Endometrial microvascular endothelial cells (primary cell): Measurements from ENCODE around the gene NCBP2L. TPM values are rescaled to one million over a fixed set of nuclear protein-coding genes. Genes with fewer than 3 reads are reported as not detected.
"Not testable (repeated sequence)": the region's sequence is repeated elsewhere in the genome, so short reads cannot be mapped to it uniquely, and the experiment has no call there.

Experiments
- in situ Hi-C: cut with HindIII; loops from 2 replicates; pipeline ENCODE4 v1.10.0; 2017; ENCODE audit warnings: low sequenced_read_pairs, low pct_unique_long_range_greater_than_20kb; ENCODE audit errors: inconsistent ontology term
- total RNA-seq: library from RNA; depleted of rRNA; stranded (reverse); fragments of >200 nt; gene quantifications from one replicate; pipeline ENCODE4 v1.2.3, GENCODE V29; 2015; ENCODE audit errors: inconsistent ontology term

The NCBP2L gene
- total RNA-seq, 1 donor from 2014 or later = not detected

GRCh38 chrX:107776649-107777535 lies 641 bp upstream of the NCBP2L start:
- in situ Hi-C loops = no loop called here

- in situ Hi-C loops = no loop called here
Measured at GRCh38 chrX:107780525-107780924, 3.0 kb downstream of the NCBP2L start.

GRCh38 chrX:107787827-107788226 lies 10.3 kb downstream of the NCBP2L start:
- in situ Hi-C loops = no loop called here

GRCh38 chrX:107804427-107804826 lies 26.9 kb downstream of the NCBP2L start:
- in situ Hi-C loops = no loop called here

- in situ Hi-C loops = no loop called here
Measured at GRCh38 chrX:107805179-107805578, 27.6 kb downstream of the NCBP2L start.

- in situ Hi-C loops = not testable (repeated sequence)
Measured at GRCh38 chrX:107810053-107810452, 32.5 kb downstream of the NCBP2L start.

GRCh38 chrX:107818900-107819521 lies 41.5 kb downstream of the NCBP2L start:
- in situ Hi-C loops = no loop called here

- in situ Hi-C loops = no loop called here
Measured at GRCh38 chrX:107823042-107823441, 45.5 kb downstream of the NCBP2L start.

- in situ Hi-C loops = no loop called here
Measured at GRCh38 chrX:107823456-107823855, 45.9 kb downstream of the NCBP2L start.

GRCh38 chrX:107825698-107826237 lies 48.2 kb downstream of the NCBP2L start, which contains the start of gene MID2:
MID2 (plus strand) TSS chrX:107825866; CDS start chrX:107826427, 561 bp downstream.
- in situ Hi-C loops = no loop called here

GRCh38 chrX:107826238-107827029 lies 48.9 kb downstream of the NCBP2L start:
- in situ Hi-C loops = no loop called here

- in situ Hi-C loops = no loop called here
Measured at GRCh38 chrX:107827030-107827831, 49.7 kb downstream of the NCBP2L start.

GRCh38 chrX:107827852-107828251 lies 50.3 kb downstream of the NCBP2L start:
- in situ Hi-C loops = no loop called here

- in situ Hi-C loops = no loop called here
Measured at GRCh38 chrX:107829878-107830277, 52.3 kb downstream of the NCBP2L start.

GRCh38 chrX:107831071-107831730 lies 53.7 kb downstream of the NCBP2L start:
- in situ Hi-C loops = no loop called here

GRCh38 chrX:107834275-107835201 lies 57.0 kb downstream of the NCBP2L start:
- in situ Hi-C loops = no loop called here

- in situ Hi-C loops = no loop called here
Measured at GRCh38 chrX:107836958-107837357, 59.4 kb downstream of the NCBP2L start.
